HG03432 (cell line): ENCODE results near the gene SGSM1.
"Not testable (repeated sequence)": the region's sequence is repeated elsewhere in the genome, so short reads cannot be mapped to it uniquely, and the experiment has no call there.

Experiments
- ATAC-seq: cut with Tn5 transposase; IDR thresholded peaks from one replicate; pipeline ENCODE4 v1.9.1; 2021; ENCODE audit warnings: mild to moderate bottlenecking, moderate library complexity; ENCODE audit not compliant: unreplicated experiment

Gene SGSM1

GRCh38 chr22:24834845-24835570, 29.0 kb downstream of the SGSM1 start:
- ATAC-seq, result no peak

GRCh38 chr22:24836282-24836681, 30.3 kb downstream of the SGSM1 start:
- ATAC-seq, result no peak

GRCh38 chr22:24837517-24837916, 31.5 kb downstream of the SGSM1 start:
- ATAC-seq, result not testable (repeated sequence)

- ATAC-seq, result no peak
Observed at GRCh38 chr22:24841261-24841660, 35.2 kb downstream of the SGSM1 start.

GRCh38 chr22:24843048-24843447, 37.0 kb downstream of the SGSM1 start:
- ATAC-seq, result no peak

GRCh38 chr22:24845041-24845898, 39.3 kb downstream of the SGSM1 start:
- ATAC-seq, result no peak

- ATAC-seq, result no peak
Observed at GRCh38 chr22:24847490-24847889, 41.5 kb downstream of the SGSM1 start.

GRCh38 chr22:24848559-24849168, 42.7 kb downstream of the SGSM1 start:
- ATAC-seq, result no peak

- no peak for ATAC-seq
Observed at GRCh38 chr22:24855794-24856193, 49.8 kb downstream of the SGSM1 start.

- ATAC-seq, result no peak
Observed at GRCh38 chr22:24857576-24857975, 51.6 kb downstream of the SGSM1 start.

GRCh38 chr22:24859587-24859986, 53.6 kb downstream of the SGSM1 start:
- ATAC-seq, result no peak

GRCh38 chr22:24865508-24865907, 59.5 kb downstream of the SGSM1 start:
- no peak for ATAC-seq

GRCh38 chr22:24867323-24868022, 61.5 kb downstream of the SGSM1 start:
- no peak for ATAC-seq

- no peak for ATAC-seq
Observed at GRCh38 chr22:24868979-24869378, 63.0 kb downstream of the SGSM1 start.

- no peak for ATAC-seq
Observed at GRCh38 chr22:24871611-24872205, 65.7 kb downstream of the SGSM1 start.

GRCh38 chr22:24873226-24873625, 67.2 kb downstream of the SGSM1 start:
- ATAC-seq, result no peak

- no peak for ATAC-seq
Observed at GRCh38 chr22:24875862-24876506, 70.0 kb downstream of the SGSM1 start.

GRCh38 chr22:24876700-24877099, 70.7 kb downstream of the SGSM1 start:
- no peak for ATAC-seq

- no peak for ATAC-seq
Observed at GRCh38 chr22:24878969-24879368, 73.0 kb downstream of the SGSM1 start.

GRCh38 chr22:24883432-24883831, 77.4 kb downstream of the SGSM1 start:
- ATAC-seq, result no peak
